ENCODE data around the gene BGN.

BGN gene

DNA sequence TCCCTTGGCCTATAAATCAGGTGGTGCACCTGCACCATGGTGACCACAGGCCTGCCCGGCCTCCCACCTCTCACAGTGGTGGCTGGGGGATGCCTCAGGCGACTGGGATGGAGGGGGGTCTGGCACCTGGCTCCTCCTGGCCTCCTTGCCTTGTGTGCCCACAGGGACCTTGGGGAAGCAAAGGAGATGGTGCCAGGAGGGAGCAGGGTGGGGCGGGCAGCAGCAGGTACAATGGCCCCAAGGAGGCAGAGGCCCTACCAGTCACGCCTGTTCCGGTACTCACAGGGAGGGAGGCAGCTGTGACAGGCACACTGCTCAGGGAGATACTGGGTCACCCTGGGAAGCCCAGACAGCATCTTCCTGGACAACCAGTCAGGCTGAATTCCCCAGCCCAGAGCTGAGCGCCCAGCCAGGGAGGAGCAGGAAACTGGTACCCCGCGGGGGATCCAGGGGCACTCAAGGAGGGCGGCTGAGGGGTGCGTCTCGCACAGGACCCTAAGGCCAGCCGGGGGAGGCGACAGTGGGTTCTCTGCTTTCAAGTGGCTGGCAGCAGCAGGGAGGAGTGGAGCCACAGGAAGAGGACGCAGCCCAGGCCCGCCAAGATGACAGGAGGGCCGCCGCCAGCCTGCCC lies 47.7 kb upstream of the BGN start:
- ATAC-seq = no peak
- TF ChIP-seq ZFP30 (CRISPR knock-in tag; IDR thresholded peaks at IDR 0.05) (no peak), SNAI2 (CRISPR knock-in tag; IDR thresholded peaks at IDR 0.05) (no peak), ZFP3 (CRISPR knock-in tag; IDR thresholded peaks at IDR 0.05) (no peak), ZNF565 (CRISPR knock-in tag; conservative IDR thresholded peaks at IDR 0.05; ENCODE audit: low read depth) (no peak), CSRNP3 (CRISPR knock-in tag; IDR thresholded peaks at IDR 0.05) (no peak), BACH2 (CRISPR knock-in tag; IDR thresholded peaks at IDR 0.05; ENCODE audit: borderline replicate concordance) (no peak), CREB5 (CRISPR knock-in tag; IDR thresholded peaks at IDR 0.05; ENCODE audit: low read depth) (no peak), ZNF70 (CRISPR knock-in tag; IDR thresholded peaks at IDR 0.05) (no peak), TCF4 (CRISPR knock-in tag; IDR thresholded peaks at IDR 0.05; ENCODE audit: borderline replicate concordance) (no peak), ISL1 (CRISPR knock-in tag; IDR thresholded peaks at IDR 0.05) (no peak), TOX (CRISPR knock-in tag; IDR thresholded peaks at IDR 0.05; ENCODE audit: borderline replicate concordance) (no peak), PPARA (CRISPR knock-in tag; IDR thresholded peaks at IDR 0.05; ENCODE audit: borderline replicate concordance) (no peak), ZC3H10 (CRISPR knock-in tag; IDR thresholded peaks at IDR 0.05) (no peak), ESRRG (CRISPR knock-in tag; IDR thresholded peaks at IDR 0.05) (no peak), RARB (CRISPR knock-in tag; IDR thresholded peaks at IDR 0.05) (no peak), ARNTL (CRISPR knock-in tag; IDR thresholded peaks at IDR 0.05; ENCODE audit: borderline replicate concordance, low read depth) (no peak)
- TF ChIP-seq, protein P1, sequence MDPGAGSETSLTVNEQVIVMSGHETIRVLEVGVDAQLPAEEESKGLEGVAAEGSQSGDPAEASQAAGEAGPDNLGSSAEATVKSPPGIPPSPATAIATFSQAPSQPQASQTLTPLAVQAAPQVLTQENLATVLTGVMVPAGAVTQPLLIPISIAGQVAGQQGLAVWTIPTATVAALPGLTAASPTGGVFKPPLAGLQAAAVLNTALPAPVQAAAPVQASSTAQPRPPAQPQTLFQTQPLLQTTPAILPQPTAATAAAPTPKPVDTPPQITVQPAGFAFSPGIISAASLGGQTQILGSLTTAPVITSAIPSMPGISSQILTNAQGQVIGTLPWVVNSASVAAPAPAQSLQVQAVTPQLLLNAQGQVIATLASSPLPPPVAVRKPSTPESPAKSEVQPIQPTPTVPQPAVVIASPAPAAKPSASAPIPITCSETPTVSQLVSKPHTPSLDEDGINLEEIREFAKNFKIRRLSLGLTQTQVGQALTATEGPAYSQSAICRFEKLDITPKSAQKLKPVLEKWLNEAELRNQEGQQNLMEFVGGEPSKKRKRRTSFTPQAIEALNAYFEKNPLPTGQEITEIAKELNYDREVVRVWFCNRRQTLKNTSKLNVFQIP (CRISPR knock-in tag; IDR thresholded peaks at IDR 0.05; ENCODE audit: borderline replicate concordance, low read depth) = no peak
- TF ChIP-seq, protein P2, sequence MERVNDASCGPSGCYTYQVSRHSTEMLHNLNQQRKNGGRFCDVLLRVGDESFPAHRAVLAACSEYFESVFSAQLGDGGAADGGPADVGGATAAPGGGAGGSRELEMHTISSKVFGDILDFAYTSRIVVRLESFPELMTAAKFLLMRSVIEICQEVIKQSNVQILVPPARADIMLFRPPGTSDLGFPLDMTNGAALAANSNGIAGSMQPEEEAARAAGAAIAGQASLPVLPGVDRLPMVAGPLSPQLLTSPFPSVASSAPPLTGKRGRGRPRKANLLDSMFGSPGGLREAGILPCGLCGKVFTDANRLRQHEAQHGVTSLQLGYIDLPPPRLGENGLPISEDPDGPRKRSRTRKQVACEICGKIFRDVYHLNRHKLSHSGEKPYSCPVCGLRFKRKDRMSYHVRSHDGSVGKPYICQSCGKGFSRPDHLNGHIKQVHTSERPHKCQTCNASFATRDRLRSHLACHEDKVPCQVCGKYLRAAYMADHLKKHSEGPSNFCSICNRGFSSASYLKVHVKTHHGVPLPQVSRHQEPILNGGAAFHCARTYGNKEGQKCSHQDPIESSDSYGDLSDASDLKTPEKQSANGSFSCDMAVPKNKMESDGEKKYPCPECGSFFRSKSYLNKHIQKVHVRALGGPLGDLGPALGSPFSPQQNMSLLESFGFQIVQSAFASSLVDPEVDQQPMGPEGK (CRISPR knock-in tag; IDR thresholded peaks at IDR 0.05; ENCODE audit: borderline replicate concordance) = no peak

DNA sequence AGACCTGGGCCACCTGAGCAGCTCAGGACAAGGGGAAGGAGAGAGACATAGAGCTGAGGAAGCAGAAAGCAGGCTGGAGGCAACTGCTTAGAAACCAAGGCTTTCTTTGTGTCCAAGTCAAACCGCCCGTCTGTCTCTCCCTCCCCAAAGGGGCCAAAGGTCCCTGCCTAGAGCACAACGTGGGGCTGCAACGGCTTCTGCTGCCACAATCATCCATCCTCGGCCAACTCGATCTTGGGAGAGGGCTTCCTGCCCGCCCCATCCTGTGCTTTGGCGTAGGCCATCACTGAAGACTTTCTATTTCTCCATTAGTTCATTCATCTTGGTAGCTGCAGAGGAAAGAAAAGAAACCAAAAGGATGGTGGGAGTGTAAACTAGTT lies 47.2 kb upstream of the BGN start:
- TF ChIP-seq ARNTL (CRISPR knock-in tag; IDR thresholded peaks at IDR 0.05; ENCODE audit: borderline replicate concordance, low read depth) (no peak), CSDC2 (CRISPR knock-in tag; IDR thresholded peaks at IDR 0.05) (no peak), TCF4 (CRISPR knock-in tag; IDR thresholded peaks at IDR 0.05; ENCODE audit: borderline replicate concordance) (no peak), PPARA (CRISPR knock-in tag; IDR thresholded peaks at IDR 0.05; ENCODE audit: borderline replicate concordance) (no peak), SNAI2 (CRISPR knock-in tag; IDR thresholded peaks at IDR 0.05) (no peak), ZNF565 (CRISPR knock-in tag; conservative IDR thresholded peaks at IDR 0.05; ENCODE audit: low read depth) (no peak), ZFP30 (CRISPR knock-in tag; IDR thresholded peaks at IDR 0.05) (no peak), BACH2 (CRISPR knock-in tag; IDR thresholded peaks at IDR 0.05; ENCODE audit: borderline replicate concordance) (no peak), RARB (CRISPR knock-in tag; IDR thresholded peaks at IDR 0.05) (no peak), CSRNP3 (CRISPR knock-in tag; IDR thresholded peaks at IDR 0.05) (no peak), ZNF8 (CRISPR knock-in tag; IDR thresholded peaks at IDR 0.05) (no peak), OSR1 (CRISPR knock-in tag; IDR thresholded peaks at IDR 0.05) (no peak), TOX (CRISPR knock-in tag; IDR thresholded peaks at IDR 0.05; ENCODE audit: borderline replicate concordance) (no peak), CREB5 (CRISPR knock-in tag; IDR thresholded peaks at IDR 0.05; ENCODE audit: low read depth) (no peak), ZC3H10 (CRISPR knock-in tag; IDR thresholded peaks at IDR 0.05) (no peak), GLIS3 (CRISPR knock-in tag; IDR thresholded peaks at IDR 0.05) (no peak), ZNF70 (CRISPR knock-in tag; IDR thresholded peaks at IDR 0.05) (no peak)
- TF ChIP-seq, protein P2 (CRISPR knock-in tag; IDR thresholded peaks at IDR 0.05; ENCODE audit: borderline replicate concordance) = no peak
- no peak for ATAC-seq

All from SK-N-SH treated with all-trans-retinoic acid at 6 μM for 48 hours (cell line).